Naive thymus-derived CD4-positive, alpha-beta T cell (primary cell): ENCODE data around the gene CCDC87. TPM values are rescaled to one million over a fixed set of nuclear protein-coding genes. Genes with fewer than 3 reads are reported as not detected.
A peak's percentile ranks its signal among the peaks of the same experiment; 100 is the strongest.

Experiments
- ATAC-seq: fragments of 150-1000 bp; cut with Tn5 transposase; 2 replicates; pipeline ENCODE4 v1.10.0; 2021; ENCODE audit warnings: mild to moderate bottlenecking, moderate library complexity
- CTCF ChIA-PET: fragments of 350-600 bp; sonication (Branson Sonifier 250); formaldehyde crosslinking; loops from one replicate; lab custom pipeline; 2021; ENCODE audit warnings: antibody characterized with exemption; lab: Charles Lee
- POLR2A ChIA-PET: fragments of 350-600 bp; sonication (Branson Sonifier 250); formaldehyde crosslinking; loops from one replicate; lab custom pipeline; 2021; ENCODE audit warnings: antibody characterized with exemption, inconsistent platforms; lab: Charles Lee
- DNase-seq, 9 donors: peaks; one replicate each; pipeline versions ENCODE4 v3.0.0 to v3.0.0-alpha.2; 2020 to 2022; ENCODE audit warnings: mixed read lengths in 1 of 9
- H3K27ac ChIP-seq: one replicate; pipeline ENCODE4 v1.7.0; 2013; ENCODE audit warnings: mild to moderate bottlenecking, low read depth, low read length, moderate library complexity
- H3K27me3 ChIP-seq, 2 donors: one replicate each; pipeline ENCODE4 v1.7.0; 2013; ENCODE audit warnings: low read length in 2 of 2, mild to moderate bottlenecking in 2 of 2, moderate library complexity in 2 of 2; ENCODE audit not compliant: control insufficient read depth in 2 of 2, insufficient read depth in 2 of 2
- H3K36me3 ChIP-seq, 3 experiments: 1 replicate in 2 of 3; 2 replicates in 1 of 3; pipeline ENCODE4 v1.7.0; 2013; ENCODE audit warnings: low read length in 3 of 3, mild to moderate bottlenecking in 3 of 3, moderate library complexity in 1 of 3; ENCODE audit not compliant: insufficient read depth in 3 of 3, control insufficient read depth in 2 of 3
- H3K4me1 ChIP-seq, 2 donors: one replicate each; pipeline ENCODE4 v1.7.0; 2013; ENCODE audit warnings: low read length in 2 of 2, mild to moderate bottlenecking in 2 of 2, moderate library complexity in 1 of 2; ENCODE audit not compliant: control insufficient read depth in 2 of 2, insufficient read depth in 2 of 2
- H3K4me3 ChIP-seq: 2 replicates; pipeline ENCODE4 v1.7.0; 2013; ENCODE audit warnings: mild to moderate bottlenecking, low read length
- H3K9me3 ChIP-seq, 3 experiments: 1 replicate in 2 of 3; 2 replicates in 1 of 3; pipeline ENCODE4 v1.7.0; 2013; ENCODE audit warnings: low read length in 3 of 3; ENCODE audit not compliant: control insufficient read depth in 2 of 3
- H3K27ac Mint-ChIP-seq, 9 donors: one replicate each; pipeline ENCODE4 v1.8.0; 2020 to 2022; ENCODE audit warnings: mixed read lengths in 9 of 9, mild to moderate bottlenecking in 8 of 9, moderate library complexity in 5 of 9, inconsistent platforms in 2 of 9
- H3K27me3 Mint-ChIP-seq, 5 donors: one replicate each; pipeline ENCODE4 v1.8.0; 2021 to 2022; ENCODE audit warnings: mixed read lengths in 5 of 5, mild to moderate bottlenecking in 1 of 5
- H3K36me3 Mint-ChIP-seq, 5 donors: one replicate each; pipeline ENCODE4 v1.8.0; 2020 to 2022; ENCODE audit warnings: mixed read lengths in 5 of 5, mild to moderate bottlenecking in 3 of 5, inconsistent platforms in 1 of 5
- H3K4me1 Mint-ChIP-seq, 7 donors: one replicate each; pipeline ENCODE4 v1.8.0; 2020 to 2022; ENCODE audit warnings: mixed read lengths in 7 of 7, mild to moderate bottlenecking in 3 of 7, inconsistent platforms in 1 of 7
- H3K4me3 Mint-ChIP-seq, 10 donors: one replicate each; pipeline ENCODE4 v1.8.0; 2020 to 2022; ENCODE audit warnings: mild to moderate bottlenecking in 10 of 10, mixed read lengths in 10 of 10, moderate library complexity in 6 of 10, inconsistent platforms in 2 of 10
- H3K9me3 Mint-ChIP-seq, 11 donors: one replicate each; pipeline ENCODE4 v1.8.0; 2020 to 2022; ENCODE audit warnings: mixed read lengths in 11 of 11, mild to moderate bottlenecking in 4 of 11, inconsistent platforms in 1 of 11, moderate library complexity in 1 of 11
- intact Hi-C, 2 donors: fragments of 100-400 bp; cut with micrococcal nuclease; formaldehyde crosslinking; loops; one replicate each; pipeline ENCODE4 v1.15.1; 2023
- polyA plus RNA-seq, 2 donors: library from polyadenylated mRNA; unstranded; fragments of 300-500 nt; fragmentation: Illumina TruSeq; gene quantifications; one replicate each; pipeline ENCODE4 v1.2.3, GENCODE V29; 2021
- total RNA-seq, 6 experiments: library from RNA in 5 of 6; stranded (reverse) in 5 of 6; gene quantifications; 1 replicate in 5 of 6; 2 replicates in 1 of 6; pipeline ENCODE4 v1.2.3 and lab custom pipeline; 2021 to 2026

CCDC87 gene
- total and polyA plus RNA-seq, 7 experiments from 2014 or later, result 0.11 to 1.2 (median 0.60) TPM; not detected in 3

GRCh38 chr11:66629356-66629755, 36.5 kb upstream of the CCDC87 start:
- Mint-ChIP-seq H3K9me3 (peaks cover 0 to 2% (median 0%) of the 10 kb centered on the region in 11 donors), H3K4me3 (peak overlapping the region in 2 of 10 donors; percentile 3 to 8), H3K4me1 (peaks cover 26 to 61% (median 48%) of the 10 kb centered on the region in 7 donors), H3K27ac (peak overlapping the region in 4 of 9 donors; percentile 16 to 76 (median 36)), H3K36me3 (peaks cover 0 to 53% (median 31%) of the 10 kb centered on the region in 5 donors), H3K27me3 (no peaks in the 10 kb centered on the region)
- peaks cover 4% of the 10 kb centered on the region in 2 donors for H3K4me1 ChIP-seq
- no peak for DNase-seq
- no peak overlapping the region for H3K27ac ChIP-seq
- intact Hi-C loops, result no loop called here
- CTCF ChIA-PET, result interaction anchor here (0.6 to 2.0 kb wide), 2 partner anchors 9 to 920 kb away, joined by 3 to 5 read pairs; partner anchors contain the start of gene RBM4
- no peak for ATAC-seq
- H3K9me3 ChIP-seq, result no peaks in the 10 kb centered on the region
- no peaks in the 10 kb centered on the region for H3K27me3 ChIP-seq
- POLR2A ChIA-PET, result interaction anchor here (0.7 to 18.2 kb wide), 2 partner anchors 8 to 11 kb away, joined by 4 to 376 read pairs; partner anchors contain the start of gene RBM14
- no peak overlapping the region for H3K4me3 ChIP-seq
- peaks cover 32 to 74% (median 38%) of the 10 kb centered on the region in 3 experiments for H3K36me3 ChIP-seq

GRCh38 chr11:66628061-66628603, 35.3 kb upstream of the CCDC87 start:
- peaks cover 2 to 16% of the 10 kb centered on the region in 2 donors for H3K4me1 ChIP-seq
- no peaks in the 10 kb centered on the region for H3K27me3 Mint-ChIP-seq
- H3K27ac Mint-ChIP-seq, result peak overlapping the region in 6 of 9 donors; percentile 9 to 74 (median 26)
- no peaks in the 10 kb centered on the region for H3K9me3 ChIP-seq
- CTCF ChIA-PET, result interaction anchor here (1.1 to 2.0 kb wide), 2 partner anchors 10 to 47 kb away, joined by 3 to 5 read pairs; partner anchors contain the start of gene RBM4
- peak overlapping the region in 2 of 10 donors; percentile 9 to 20 for H3K4me3 Mint-ChIP-seq
- no peak for DNase-seq
- H3K4me3 ChIP-seq, result no peak overlapping the region
- no peak overlapping the region for H3K27ac ChIP-seq
- intact Hi-C loops, result no loop called here
- peaks cover 0 to 61% (median 38%) of the 10 kb centered on the region in 5 donors for H3K36me3 Mint-ChIP-seq
- peaks cover 36 to 82% (median 38%) of the 10 kb centered on the region in 3 experiments for H3K36me3 ChIP-seq
- H3K9me3 Mint-ChIP-seq, result peaks cover 0 to 2% (median 0%) of the 10 kb centered on the region in 11 donors
- no peaks in the 10 kb centered on the region for H3K27me3 ChIP-seq
- POLR2A ChIA-PET, result interaction anchor here (0.6 to 1.3 kb wide), 4 partner anchors 9 to 37 kb away, joined by 3 to 5 read pairs (median 3); partner anchors contain the start of gene RBM4
- ATAC-seq, result no peak
- H3K4me1 Mint-ChIP-seq, result peaks cover 32 to 69% (median 56%) of the 10 kb centered on the region in 7 donors

GRCh38 chr11:66626926-66627325, 34.1 kb upstream of the CCDC87 start:
- Histone ChIP-seq H3K4me3 (no peak overlapping the region), H3K36me3 (peaks cover 36 to 77% (median 38%) of the 10 kb centered on the region in 3 experiments), H3K9me3 (no peaks in the 10 kb centered on the region), H3K4me1 (peaks cover 13 to 24% of the 10 kb centered on the region in 2 donors), H3K27me3 (no peaks in the 10 kb centered on the region), H3K27ac (no peak overlapping the region)
- no peak for ATAC-seq
- peak overlapping the region in 4 of 9 donors; percentile 20 to 56 (median 53) for H3K27ac Mint-ChIP-seq
- no peaks in the 10 kb centered on the region for H3K27me3 Mint-ChIP-seq
- DNase-seq, result no peak
- CTCF ChIA-PET, result no interaction called here
- H3K9me3 Mint-ChIP-seq, result peaks cover 0 to 4% (median 0%) of the 10 kb centered on the region in 11 donors
- intact Hi-C loops, result no loop called here
- peaks cover 41 to 77% (median 61%) of the 10 kb centered on the region in 7 donors for H3K4me1 Mint-ChIP-seq
- H3K36me3 Mint-ChIP-seq, result peaks cover 0 to 59% (median 35%) of the 10 kb centered on the region in 5 donors
- POLR2A ChIA-PET, result interaction anchor here (1.0 to 12.0 kb wide), 3 partner anchors 10 to 27 kb away, joined by 3 to 376 read pairs (median 12); partner anchors contain the start of genes RBM14 and RBM4
- H3K4me3 Mint-ChIP-seq, result no peak overlapping the region

GRCh38 chr11:66626382-66626781, 33.5 kb upstream of the CCDC87 start:
- H3K27me3 Mint-ChIP-seq, result no peaks in the 10 kb centered on the region
- Histone ChIP-seq H3K9me3 (no peaks in the 10 kb centered on the region), H3K4me3 (no peak overlapping the region), H3K36me3 (peaks cover 36 to 74% (median 38%) of the 10 kb centered on the region in 3 experiments), H3K27me3 (no peaks in the 10 kb centered on the region), H3K27ac (no peak overlapping the region), H3K4me1 (peaks cover 19 to 29% of the 10 kb centered on the region in 2 donors)
- H3K4me3 Mint-ChIP-seq, result no peak overlapping the region
- CTCF ChIA-PET, result no interaction called here
- POLR2A ChIA-PET, result interaction anchor here (0.9 to 12.0 kb wide), 4 partner anchors 9 to 28 kb away, joined by 3 to 376 read pairs (median 8); partner anchors contain the start of genes RBM14 and RBM4
- DNase-seq (no peak), ATAC-seq (no peak)
- H3K36me3 Mint-ChIP-seq, result peaks cover 0 to 62% (median 33%) of the 10 kb centered on the region in 5 donors
- intact Hi-C loops, result no loop called here
- peak overlapping the region in 3 of 9 donors; percentile 20 to 56 (median 54) for H3K27ac Mint-ChIP-seq
- H3K4me1 Mint-ChIP-seq, result peaks cover 45 to 77% (median 62%) of the 10 kb centered on the region in 7 donors
- H3K9me3 Mint-ChIP-seq, result peaks cover 0 to 4% (median 0%) of the 10 kb centered on the region in 11 donors

GRCh38 chr11:66625752-66626149, 32.9 kb upstream of the CCDC87 start:
- H3K9me3 Mint-ChIP-seq, result peaks cover 0 to 4% (median 0%) of the 10 kb centered on the region in 11 donors
- H3K27me3 Mint-ChIP-seq, result no peaks in the 10 kb centered on the region
- DNase-seq (no peak), ATAC-seq (peak; percentile 15)
- H3K27me3 ChIP-seq, result no peaks in the 10 kb centered on the region
- intact Hi-C loops, result no loop called here
- H3K9me3 ChIP-seq, result no peaks in the 10 kb centered on the region
- H3K4me3 Mint-ChIP-seq, result no peak overlapping the region
- H3K36me3 Mint-ChIP-seq, result peaks cover 0 to 62% (median 34%) of the 10 kb centered on the region in 5 donors
- peaks cover 36 to 74% (median 38%) of the 10 kb centered on the region in 3 experiments for H3K36me3 ChIP-seq
- ChIA-PET POLR2A (interaction anchor here (0.9 to 12.0 kb wide), 3 partner anchors 9 to 19 kb away, joined by 3 to 376 read pairs (median 7); partner anchors contain the start of genes RBM14 and RBM4), CTCF (no interaction called here)
- peak overlapping the region in 2 of 9 donors; percentile 32 to 72 for H3K27ac Mint-ChIP-seq
- no peak overlapping the region for H3K27ac ChIP-seq
- H3K4me1 ChIP-seq, result peaks cover 24 to 34% of the 10 kb centered on the region in 2 donors
- H3K4me1 Mint-ChIP-seq, result peaks cover 50 to 83% (median 68%) of the 10 kb centered on the region in 7 donors
- H3K4me3 ChIP-seq, result no peak overlapping the region

GRCh38 chr11:66625041-66625751, 32.3 kb upstream of the CCDC87 start:
- Histone ChIP-seq H3K4me3 (no peak overlapping the region), H3K27me3 (no peaks in the 10 kb centered on the region), H3K9me3 (no peaks in the 10 kb centered on the region), H3K27ac (no peak overlapping the region), H3K36me3 (peaks cover 36 to 70% (median 38%) of the 10 kb centered on the region in 3 experiments), H3K4me1 (peaks cover 24 to 39% of the 10 kb centered on the region in 2 donors)
- ChIA-PET CTCF (interaction anchor here (1.5 kb wide), 1 partner anchor 12 kb away, joined by 5 read pairs; no protein-coding TSS in a partner anchor), POLR2A (interaction anchor here (0.9 to 12.0 kb wide), 4 partner anchors 9 to 31 kb away, joined by 3 to 376 read pairs (median 5); partner anchors contain the start of genes RBM14 and RBM4)
- peaks cover 0 to 4% (median 0%) of the 10 kb centered on the region in 11 donors for H3K9me3 Mint-ChIP-seq
- H3K4me1 Mint-ChIP-seq, result peaks cover 52 to 86% (median 71%) of the 10 kb centered on the region in 7 donors
- H3K27ac Mint-ChIP-seq, result peak overlapping the region in 5 of 9 donors; percentile 21 to 61 (median 43)
- ATAC-seq, result peak; percentile 2
- H3K4me3 Mint-ChIP-seq, result peak overlapping the region in 2 of 10 donors; percentile 11 to 35
- intact Hi-C loops, result no loop called here
- no peak for DNase-seq
- peaks cover 0 to 62% (median 33%) of the 10 kb centered on the region in 5 donors for H3K36me3 Mint-ChIP-seq
- no peaks in the 10 kb centered on the region for H3K27me3 Mint-ChIP-seq
